Adrenal gland (tissue), 5 donors: ENCODE data around the gene MICAL3.

Source experiments
- POLR2A ChIP-seq, 2 donors: fragments of 450-650 bp; IDR thresholded peaks; one replicate each; pipeline ENCODE4 v1.6.1; 2017; ENCODE audit warnings: antibody characterized with exemption in 2 of 2, mild to moderate bottlenecking in 2 of 2, moderate library complexity in 1 of 2
- TF ChIP-seq, protein P1 (sequence below), 6 experiments: fragments of 450-650 bp in 4 of 6; fragments of 200-600 bp in 2 of 6; sonication (generic) in 1 of 6; IDR thresholded peaks; 1 replicate in 5 of 6; 2 replicates in 1 of 6; pipeline versions ENCODE4 v1.5.1 to v1.8.0; 2016 to 2021; ENCODE audit warnings: antibody characterized with exemption in 6 of 6, mild to moderate bottlenecking in 2 of 6, moderate library complexity in 1 of 6
- donor health status: DM: no; HTN: no; CAD: no.

DNA sequence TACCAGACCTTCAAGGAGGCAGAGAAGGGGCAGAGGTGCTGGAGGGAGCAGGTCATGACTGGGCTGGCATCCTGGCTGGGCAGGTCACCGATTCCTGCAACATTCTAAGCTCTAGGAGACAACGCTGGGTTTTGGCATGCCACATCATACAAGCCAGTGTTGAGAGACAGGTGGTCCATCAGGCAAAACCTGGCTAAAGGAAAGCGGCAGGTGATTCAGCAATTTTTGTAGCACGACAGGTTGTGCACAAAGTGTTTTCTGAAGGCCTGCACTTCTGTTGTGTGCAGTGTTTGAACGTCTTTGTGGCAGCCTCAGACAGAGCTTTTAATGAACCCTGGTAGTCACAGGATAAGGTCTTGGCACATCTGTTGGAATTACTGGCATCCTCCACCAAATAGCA lies 180.2 kb downstream of the MICAL3 start:
- TF ChIP-seq POLR2A (IDR thresholded peaks at IDR 0.05) = no peak
- TF ChIP-seq, protein P1, sequence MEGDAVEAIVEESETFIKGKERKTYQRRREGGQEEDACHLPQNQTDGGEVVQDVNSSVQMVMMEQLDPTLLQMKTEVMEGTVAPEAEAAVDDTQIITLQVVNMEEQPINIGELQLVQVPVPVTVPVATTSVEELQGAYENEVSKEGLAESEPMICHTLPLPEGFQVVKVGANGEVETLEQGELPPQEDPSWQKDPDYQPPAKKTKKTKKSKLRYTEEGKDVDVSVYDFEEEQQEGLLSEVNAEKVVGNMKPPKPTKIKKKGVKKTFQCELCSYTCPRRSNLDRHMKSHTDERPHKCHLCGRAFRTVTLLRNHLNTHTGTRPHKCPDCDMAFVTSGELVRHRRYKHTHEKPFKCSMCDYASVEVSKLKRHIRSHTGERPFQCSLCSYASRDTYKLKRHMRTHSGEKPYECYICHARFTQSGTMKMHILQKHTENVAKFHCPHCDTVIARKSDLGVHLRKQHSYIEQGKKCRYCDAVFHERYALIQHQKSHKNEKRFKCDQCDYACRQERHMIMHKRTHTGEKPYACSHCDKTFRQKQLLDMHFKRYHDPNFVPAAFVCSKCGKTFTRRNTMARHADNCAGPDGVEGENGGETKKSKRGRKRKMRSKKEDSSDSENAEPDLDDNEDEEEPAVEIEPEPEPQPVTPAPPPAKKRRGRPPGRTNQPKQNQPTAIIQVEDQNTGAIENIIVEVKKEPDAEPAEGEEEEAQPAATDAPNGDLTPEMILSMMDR (IDR thresholded peaks at IDR 0.05) = no peak
